ENCODE data around the gene NFIX.

NFIX gene

DNA sequence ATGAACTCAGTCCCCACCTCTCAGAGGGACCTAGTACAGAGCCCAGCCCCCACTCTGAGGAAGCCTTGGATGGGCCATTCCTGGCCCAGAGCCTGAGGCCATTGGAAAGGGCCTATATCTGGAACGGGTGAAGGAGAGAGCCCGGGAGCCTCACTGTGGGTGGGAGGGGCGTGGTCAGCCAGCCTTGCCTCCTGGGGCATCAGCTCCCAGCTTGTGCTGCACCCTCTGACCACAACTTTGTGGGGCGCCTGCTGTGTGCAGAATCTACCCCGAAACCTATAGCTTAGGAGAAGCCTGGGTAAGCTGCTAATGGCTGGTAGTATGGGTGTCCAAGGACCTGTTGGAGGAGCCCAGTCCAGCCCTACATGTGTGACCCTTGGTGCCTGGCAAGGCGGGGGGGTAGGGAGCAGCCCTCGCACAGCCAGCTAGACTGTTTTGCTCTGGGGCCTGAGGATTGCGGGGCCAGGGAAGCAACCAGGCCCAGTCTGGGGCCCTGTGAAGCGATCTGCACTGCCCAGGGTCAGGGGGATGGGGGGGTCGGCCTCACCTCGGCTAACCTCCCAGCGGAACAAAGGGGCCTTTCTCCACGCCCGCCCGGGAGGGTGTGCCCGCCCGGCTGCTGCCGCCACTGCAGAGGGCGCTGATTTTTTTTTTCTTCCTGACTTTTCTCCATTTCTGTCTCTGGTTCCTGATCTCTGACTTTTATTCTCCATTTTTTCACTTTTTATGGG is 65.1 kb downstream of the NFIX start:
- peak; percentile 68 for DNase-seq

DNA sequence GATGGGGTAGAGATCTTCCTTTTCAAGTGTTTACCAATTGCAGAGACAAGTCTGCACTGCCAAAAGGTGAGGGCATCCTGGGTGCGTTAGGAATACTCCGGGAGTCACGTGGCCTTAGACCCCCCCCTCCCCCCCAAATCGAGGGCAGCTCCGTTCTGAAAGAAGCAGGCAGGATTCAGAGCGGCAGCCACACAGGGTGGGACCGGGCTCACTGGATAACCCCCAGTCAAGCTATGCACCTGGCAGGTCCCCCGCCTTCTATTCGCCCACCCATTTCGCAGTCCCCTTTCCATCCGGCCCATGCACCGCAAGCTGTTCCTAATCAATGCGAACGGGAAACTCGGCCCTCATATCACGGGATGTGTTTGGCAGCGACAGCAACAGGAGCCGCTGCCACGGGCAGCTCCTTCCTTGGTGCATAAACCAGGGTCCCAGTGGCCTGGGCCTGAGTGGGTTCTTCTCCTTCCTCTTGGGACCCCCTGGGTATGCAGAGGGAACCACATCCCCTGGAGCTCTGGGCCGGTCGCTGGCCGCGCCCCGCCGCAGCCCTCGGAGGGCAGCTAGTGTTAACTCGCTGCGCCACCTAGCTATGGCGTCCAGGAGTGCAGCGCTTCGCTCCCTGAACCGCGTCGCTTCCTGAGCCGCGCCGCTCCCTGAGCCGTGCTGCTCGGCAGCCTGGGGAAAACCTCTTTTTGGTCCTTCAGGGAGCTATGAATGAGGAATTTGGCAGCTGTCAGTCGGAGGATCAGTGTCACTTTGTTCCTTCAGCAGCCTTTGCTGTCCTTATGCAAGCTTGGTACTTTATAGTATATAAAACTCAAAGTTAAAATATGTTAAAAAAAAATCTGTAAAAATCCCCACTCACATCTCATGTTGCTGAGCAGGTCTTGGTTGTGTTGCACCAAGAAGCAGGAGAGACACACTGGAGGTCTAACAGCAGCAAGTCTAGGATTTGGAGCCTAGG is 66.0 kb downstream of the NFIX start:
- peak; percentile 84 for DNase-seq

DNA sequence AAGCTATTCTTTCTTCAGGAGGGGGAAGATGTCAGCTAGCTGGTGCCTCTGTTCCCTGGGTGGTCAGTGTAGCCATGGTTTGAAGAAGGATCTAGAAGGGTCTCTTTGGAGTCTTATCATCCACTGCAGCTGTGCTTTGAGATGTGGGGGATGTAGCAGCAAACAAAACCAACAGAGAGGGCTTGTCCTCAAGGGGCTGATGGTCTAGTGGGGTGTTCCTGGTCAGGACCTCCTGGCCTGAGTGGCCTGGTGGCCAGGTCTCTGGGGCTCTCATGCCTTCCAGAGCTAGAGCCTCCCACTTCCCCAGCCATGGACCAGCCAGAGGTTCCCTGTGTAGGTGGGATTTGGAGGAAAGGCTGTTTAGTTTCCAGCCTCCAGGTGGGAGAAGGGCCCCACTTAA is 67.0 kb downstream of the NFIX start:
- no peak for DNase-seq

DNA sequence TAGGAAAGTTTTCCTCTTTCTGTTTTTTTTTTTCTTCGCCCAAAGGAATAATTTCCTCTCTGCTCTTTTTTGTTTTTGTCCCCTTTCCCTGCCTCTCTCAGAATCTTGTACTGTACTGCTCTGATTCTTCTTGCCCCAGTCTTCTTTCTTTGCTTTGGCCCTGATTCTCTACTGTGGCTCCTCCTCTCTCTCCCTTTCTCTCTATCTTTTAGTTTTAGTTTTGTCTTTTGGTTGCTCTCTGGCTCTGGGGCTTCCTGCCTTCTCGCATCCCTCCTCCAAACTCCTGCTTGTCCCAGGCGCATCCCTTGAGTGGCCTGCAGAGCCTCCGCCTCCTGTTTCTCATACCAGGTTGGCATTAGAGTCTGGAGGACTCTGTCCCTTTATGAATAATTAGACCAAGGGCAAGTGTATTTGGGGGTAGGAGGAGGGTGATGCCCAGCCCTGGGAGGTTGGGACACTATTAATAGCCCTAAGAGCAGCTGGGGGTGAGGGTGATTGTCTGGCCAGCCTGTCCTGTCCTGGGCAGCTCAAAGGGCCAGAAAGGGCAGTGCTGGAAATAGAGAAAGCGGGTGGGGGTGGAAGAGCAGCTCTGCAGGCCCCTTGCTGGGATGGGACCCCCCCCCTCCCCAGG is 68.3 kb downstream of the NFIX start:
- DNase-seq = no peak

DNA sequence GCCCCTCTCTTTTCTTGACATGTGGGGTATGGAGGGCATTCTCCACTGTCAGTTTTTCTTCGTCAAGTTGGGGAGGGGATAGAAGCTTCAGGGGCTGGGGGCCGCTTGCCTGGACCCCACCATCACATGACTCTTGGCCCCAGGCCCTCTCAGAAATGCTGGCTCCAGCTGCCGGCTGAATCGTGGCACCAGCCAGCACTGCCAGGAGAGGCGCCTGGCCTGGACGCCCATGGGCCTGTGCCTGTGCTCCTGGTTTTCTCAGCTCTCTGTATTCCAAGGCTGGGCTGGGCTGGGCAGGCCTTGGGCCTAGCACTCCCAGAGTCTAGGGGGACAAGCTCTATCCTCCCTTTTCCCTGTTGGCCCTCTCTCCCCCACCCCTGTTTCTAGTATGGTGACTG is 68.8 kb downstream of the NFIX start:
- DNase-seq = no peak

DNA sequence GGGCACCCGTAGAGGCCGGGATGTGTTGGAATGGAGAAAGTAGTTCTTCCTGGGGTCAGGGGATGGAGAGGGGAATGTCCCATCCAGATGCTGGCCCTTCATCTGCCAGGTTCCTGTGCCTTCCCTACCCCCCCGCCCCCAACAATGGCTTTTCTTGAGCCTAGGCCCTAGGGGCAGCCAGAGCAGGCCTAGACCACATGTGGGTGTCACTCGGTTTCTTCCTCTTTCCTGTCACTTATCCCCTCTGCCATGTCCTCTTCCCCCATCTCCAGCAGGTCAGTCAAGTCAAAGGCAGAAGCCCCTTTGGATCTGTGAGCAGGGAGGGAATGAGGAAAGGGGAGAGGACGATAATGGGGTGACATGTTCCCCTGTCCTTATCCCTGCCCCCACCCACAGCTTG is 71.0 kb downstream of the NFIX start:
- DNase-seq = no peak

DNA sequence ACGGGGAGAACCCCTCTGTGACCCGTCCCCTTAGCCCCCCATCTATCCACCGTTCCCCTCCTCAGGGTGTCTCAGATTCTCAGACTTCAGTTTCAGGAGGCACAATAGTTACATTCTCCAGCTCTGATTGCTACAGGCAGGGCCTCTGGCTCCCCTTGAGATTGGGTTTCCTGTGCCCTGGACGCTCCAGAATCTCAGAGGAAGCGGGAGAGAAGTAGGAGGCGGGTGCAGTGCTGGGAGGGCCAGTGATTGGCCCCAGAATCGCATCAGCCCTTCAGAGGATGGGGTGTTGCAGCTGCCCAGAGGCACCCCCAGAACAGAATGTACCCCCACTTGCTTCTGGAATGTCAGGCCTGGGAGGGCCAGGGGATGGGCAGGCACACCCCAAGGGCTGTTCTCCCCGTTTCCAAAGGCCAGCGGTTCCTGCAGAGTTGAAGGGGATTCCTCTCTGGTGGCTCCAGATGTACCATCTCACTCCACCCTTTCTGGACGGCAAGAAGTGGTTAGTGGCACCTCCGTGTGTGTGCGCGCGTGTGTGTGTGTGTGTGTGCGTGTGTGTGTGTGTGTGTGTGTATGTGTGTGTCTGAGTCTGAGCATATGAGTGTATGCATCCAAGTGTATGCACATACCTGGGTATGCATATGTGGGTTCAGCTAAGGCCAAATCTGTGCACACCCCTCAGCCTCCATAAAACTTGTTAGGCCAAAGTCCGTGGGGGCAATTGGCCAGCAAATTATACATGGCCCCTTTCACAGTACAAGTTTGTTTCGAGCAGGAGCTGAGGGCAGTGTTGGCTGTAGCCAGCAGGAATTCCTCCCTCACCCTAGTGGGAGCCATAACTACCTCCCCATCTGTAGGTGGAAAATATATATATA is 71.9 kb downstream of the NFIX start:
- DNase-seq = no peak

DNA sequence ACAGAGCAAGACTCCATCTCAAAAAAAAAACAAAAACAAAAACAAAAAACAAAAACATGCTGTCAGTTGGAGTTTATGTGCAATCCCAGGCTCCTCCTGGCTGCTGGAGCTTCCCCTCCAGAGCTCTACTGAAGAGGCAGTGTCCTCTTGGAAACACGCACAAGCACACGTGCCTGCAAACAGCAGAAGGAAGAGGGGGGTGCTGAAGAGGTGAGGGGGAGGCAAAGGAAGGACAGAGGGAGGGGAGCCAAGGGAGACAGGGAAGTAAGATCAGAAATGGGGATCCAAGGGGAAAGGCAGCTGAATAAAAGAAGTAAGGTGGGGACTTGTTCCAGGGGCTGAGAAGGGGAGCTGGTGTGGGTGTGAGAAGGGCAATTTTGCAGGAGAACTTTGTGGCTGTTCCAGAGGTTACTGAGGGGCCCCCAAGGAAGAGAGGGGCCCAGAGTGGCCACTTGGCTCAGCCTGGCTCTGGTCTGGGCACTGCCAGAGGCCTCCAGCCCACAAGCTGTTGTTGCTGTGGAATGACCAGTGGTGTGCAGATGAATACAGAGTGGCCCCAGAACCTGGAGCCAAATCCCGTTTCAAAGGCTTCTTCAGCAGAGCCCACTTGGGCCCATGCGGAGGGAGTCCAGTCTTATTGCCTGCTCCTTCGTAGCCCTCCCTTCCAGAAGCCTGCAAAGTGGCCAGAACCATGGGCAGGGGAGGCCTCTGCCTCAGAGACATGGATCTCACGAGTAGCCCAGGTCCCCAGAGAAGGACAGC is 73.0 kb downstream of the NFIX start:
- DNase-seq = no peak

DNA sequence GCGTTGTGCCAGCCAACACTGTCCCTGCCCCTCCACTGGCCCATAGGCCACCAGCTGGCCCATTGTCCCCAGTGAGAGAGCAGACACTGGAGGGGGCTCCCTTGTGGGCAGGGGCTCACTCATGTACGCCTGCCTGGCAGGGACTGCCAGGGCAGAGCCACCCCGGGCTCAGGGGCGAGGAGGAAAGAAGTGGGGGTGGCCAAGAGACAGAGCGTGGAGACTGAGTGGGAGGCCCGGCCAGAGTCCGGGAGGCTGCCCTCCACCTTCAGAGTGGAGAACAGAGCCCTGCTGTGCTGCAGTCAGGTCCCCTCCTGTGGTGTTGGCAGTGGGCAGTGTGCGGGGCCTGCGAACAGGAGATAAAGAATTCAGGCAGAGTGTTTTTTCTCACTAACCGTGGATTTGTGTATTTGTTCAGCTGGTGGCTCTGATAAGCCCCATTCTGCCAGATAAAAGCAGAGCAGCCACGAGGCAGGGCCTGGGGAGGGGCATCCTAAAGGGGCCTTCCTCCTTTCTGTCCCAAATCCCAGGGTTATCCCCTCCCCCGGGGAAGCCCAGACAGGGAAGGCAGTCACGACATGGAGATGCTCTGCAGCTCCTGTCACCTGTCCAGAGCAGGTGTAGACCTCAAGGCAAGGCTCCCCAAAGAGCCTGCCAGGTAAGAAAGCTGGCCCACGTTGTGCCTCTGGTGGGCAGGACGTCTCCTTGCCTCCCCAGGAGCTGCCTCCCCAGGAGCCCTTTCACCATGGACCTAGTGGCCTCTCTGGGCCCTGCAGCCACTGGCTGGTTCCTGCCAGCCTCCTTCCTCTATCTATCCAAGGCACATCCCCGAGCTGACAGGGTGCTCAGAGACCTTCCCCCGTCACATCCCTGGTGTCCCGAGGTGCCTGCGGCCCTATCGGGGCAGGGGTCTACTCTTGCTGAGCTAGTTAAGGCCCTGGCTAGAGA is 74.4 kb downstream of the NFIX start:
- no peak for DNase-seq

DNA sequence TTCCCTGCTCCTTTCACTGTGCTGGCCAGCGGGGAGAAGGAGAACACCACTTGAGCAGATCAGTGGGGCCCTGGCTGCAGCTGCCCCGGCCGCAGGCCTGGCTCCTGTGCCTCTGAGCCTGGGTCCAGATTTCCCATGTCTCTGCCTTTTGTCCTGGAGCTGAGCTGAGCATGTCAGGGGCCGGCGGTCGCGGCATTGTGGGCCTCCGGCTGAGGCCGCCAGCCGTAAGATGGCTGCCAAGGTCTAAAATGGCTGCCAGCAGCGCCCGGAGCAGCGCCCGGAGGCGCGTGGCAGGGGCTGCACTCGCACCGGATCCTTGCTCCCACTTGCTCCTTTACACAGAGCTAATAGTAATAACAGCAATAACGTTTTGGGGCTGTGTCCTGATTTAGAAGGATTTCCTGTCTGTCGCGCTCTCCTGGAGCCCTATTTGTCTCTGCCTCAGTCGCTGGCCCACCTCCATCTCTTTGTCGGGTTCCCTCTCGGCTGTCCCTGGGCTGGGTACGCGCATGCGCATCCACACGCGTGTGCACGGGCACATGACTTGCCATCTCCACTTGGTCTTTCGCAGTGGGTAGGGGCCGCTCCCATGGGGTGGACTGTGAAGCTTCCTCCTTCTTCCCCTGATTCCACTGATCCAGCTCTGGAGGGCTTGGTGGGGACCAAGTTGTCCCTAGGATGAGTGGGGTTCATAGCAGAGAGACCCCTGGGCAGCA is 75.3 kb downstream of the NFIX start:
- no peak for DNase-seq

DNA sequence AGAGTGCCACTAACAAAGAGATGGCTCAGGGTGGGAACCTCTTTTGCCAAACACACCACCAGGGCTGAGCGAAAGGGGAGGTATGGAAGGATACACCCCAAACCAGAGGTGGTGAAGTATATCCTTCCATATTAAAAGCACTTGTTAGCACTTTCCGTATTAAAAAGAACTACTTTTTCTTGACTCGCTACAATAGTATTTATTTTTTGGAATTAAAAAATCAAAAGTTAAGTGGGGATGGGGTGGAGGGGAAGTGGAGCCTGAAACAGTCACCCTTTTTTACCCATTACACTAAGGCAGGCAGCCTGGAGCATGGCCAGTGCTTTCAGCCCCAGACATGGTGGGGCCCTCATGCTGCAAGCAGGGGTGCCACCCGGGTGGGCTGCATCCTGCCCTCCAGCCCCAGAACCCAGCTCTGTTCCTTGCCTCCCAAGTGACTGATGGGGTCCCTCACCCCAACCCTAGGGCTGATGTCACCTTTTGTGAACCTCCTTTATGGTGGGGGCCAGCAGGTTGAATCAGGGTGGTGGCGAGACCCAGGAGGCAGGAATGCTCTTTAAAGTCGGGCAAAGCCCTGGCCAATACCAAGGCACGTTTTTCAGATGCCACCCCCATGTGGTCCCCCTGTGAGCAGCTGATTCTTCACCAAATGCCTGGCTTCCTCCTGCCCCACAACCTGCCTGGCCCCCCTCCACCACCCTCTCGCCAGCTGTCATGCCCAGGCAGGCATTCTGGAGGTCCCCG is 76.3 kb downstream of the NFIX start:
- DNase-seq = no peak

DNA sequence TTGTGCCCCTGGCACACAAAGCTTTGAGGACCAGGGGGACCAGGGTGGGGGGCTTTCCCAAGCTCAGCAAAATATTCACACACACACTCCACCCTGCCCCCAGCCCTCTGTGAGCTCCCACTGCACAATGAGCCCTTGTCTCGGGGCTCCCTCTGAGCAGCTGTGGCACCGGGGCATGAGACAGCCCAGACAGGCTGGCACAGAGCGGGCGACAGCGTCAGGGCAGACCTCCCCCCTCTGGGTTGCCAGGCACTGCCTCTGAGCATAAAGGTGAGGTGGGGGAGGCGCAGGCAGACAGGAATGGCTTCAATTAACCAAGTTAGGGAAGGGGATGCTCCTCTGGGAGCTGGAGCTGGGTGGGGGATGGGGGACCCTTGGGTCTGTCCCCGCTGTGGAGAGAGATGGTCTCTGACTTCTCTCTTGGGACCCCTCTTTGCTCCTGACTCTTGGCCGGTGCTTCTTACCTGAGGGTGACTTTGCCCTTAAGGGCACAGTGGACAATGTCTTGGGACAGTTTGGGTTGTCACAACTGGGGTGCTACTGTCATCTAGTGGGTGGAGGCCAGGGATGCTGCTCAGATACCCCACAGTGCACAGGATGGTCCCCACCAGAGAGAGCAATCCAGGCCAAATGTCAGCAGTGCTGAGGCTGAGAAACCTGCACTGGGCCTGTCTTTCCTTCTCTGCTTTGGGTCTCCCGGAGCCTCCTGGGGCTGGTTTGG is 77.1 kb downstream of the NFIX start:
- DNase-seq = no peak

DNA sequence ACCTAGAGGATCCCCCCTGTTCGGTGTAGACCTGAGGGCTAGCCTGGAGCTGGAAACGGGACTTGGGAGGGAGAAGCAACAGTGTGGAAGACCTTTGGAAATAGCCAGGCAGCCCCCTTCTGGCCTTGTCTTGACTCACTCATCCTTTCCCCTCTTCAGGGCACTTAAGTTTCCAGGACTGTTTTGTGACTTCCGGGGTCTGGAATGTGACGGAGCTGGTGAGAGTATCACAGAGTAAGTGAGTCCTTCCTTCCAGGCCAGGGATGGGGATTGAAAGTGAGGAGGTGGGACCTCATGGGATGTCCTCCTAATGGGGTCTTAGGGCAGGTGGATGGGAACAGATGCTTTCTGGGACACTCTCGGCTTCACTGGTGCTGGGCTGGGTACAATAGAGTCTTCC is 78.0 kb downstream of the NFIX start:
- DNase-seq = no peak

DNA sequence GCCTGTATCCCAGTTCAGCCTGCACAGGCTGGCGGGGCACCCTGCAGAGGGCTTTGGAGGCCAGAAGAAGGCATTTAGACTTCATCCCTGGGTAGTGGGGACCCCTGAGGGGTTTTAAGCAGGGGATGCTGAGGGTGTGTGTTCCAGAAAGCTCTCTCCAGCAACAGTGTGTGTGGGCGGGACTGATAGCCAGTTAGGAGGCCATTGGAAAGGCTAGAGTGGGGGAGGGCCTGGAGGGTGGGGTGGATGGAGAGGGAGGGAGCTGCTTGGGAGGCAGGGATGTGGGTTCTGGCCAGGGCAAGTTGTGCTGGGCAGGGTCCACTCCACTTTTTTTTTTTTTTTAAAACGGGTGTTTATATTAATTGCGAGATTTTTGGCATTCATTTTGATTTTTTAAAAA is 79.1 kb downstream of the NFIX start:
- DNase-seq = no peak

DNA sequence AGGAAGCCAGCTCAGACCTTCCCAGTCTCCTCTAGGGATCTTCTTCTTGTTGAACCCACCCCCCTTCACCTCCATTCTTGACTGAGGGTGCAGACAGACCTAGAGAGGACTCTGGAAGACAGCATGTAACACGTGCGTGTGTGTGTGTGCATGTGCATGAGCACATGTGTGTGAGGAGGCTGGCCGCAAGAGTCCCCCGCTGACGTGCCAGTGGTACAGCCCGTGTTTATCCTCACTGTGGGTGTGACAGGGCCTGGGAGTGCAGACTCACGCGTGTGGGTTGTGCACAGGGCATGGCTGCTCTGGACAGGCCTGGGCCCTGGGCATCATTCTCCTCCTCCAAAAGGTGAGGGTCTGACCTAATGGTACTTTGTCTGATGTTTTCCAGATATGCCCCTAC is 81.0 kb downstream of the NFIX start:
- no peak for DNase-seq

DNA sequence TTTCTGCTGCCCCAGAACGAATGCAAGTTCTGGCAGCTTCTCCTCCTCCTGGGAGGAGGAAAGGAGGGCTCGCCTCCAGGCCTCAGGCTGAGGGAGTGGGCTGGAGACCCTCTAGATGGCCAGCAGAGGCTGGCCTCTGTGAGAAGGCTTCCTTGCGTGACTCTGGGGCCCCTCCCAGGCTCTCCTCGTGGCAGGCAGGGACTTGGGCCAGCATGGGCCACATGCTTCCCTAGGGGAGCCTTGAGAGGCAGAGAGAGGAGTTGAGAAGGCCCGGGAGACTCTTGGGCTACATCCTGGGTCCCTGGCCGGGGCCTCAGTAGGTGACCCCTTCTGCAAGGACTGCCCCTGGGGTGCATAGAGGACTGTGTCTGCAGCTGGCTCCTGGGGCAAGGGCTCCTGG is 81.5 kb downstream of the NFIX start:
- DNase-seq = no peak

DNA sequence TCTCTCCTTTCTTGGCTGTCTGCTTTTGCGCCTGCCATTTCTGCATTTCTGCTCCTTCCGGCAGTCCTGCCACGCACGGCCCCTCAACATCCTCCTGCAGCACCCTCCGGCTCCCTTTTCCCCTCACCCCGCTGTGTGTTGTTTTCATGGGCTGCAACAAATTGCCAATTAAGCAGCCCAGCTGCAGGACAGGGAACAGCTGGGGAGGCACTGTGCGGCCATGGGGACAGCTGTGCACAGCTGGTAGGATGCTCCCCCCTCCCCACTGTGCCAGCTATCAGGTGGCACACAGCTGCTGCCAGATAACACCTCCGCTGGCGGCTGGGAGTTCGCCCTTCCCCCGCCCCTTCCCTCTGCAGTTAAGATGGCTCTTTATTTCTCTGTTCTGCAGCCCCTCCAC is 82.0 kb downstream of the NFIX start:
- DNase-seq = no peak

DNA sequence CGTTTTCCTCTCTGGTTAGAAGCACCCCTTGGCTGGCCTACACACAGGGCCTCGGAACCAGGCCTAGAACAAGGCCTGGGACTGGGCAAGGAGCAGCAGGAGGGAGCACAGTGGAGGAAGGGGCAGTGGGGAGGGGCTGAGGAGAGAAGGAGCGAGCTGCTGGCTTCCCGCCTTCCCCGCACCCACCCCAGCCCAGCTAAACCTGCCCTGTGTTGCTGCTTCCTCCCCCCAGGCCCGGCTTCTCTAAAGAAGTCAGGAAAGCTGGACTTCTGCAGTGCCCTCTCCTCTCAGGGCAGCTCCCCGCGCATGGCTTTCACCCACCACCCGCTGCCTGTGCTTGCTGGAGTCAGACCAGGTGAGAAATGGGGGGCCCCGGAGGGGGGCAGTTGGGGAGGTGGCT is 83.1 kb downstream of the NFIX start:
- no peak for DNase-seq
